Right lung (tissue), 5 donors: Measurements from ENCODE around the gene RENBP. TPM values are rescaled to one million over a fixed set of nuclear protein-coding genes. Genes with fewer than 3 reads are reported as not detected.

Source experiments
- DNase-seq, 2 donors: peaks; one replicate each; pipeline ENCODE4 v3.0.0-alpha.2; 2013
- polyA plus RNA-seq, 5 donors: library from polyadenylated mRNA; unstranded; fragments of 120-200 nt; gene quantifications; one replicate each; pipeline versions ENCODE4 v1.2.1 to v1.2.3, GENCODE V29; 2013; ENCODE audit warnings: inconsistent platforms in 1 of 5, low replicate concordance in 1 of 5; ENCODE audit not compliant: insufficient read length in 5 of 5, insufficient read depth in 1 of 5

RENBP gene
- polyA plus RNA-seq, 5 donors = 4.1 to 7.8 (median 6.3) TPM

GRCh38 chrX:153971450-153972367, 27.3 kb upstream of the RENBP start, which contains the start of gene HCFC1:
Gene HCFC1 (minus strand): TSS chrX:153971818. CDS start chrX:153970840, 978 bp downstream.
- peak; percentile 95 for DNase-seq

- DNase-seq = peak; percentile 90 to 91
Observed at GRCh38 chrX:153971124-153971449, 26.6 kb upstream of the RENBP start.

- DNase-seq = peak; percentile 61 to 65
Observed at GRCh38 chrX:153970357-153971123, 26.1 kb upstream of the RENBP start.

GRCh38 chrX:153969904-153970356, 25.5 kb upstream of the RENBP start:
- DNase-seq = peak; percentile 52 to 64

GRCh38 chrX:153969125-153969903, 24.9 kb upstream of the RENBP start:
- DNase-seq = no peak

GRCh38 chrX:153968754-153969124, 24.3 kb upstream of the RENBP start:
- DNase-seq = no peak

- DNase-seq = no peak
Observed at GRCh38 chrX:153968255-153968654, 23.8 kb upstream of the RENBP start.

- no peak for DNase-seq
Observed at GRCh38 chrX:153967536-153968224, 23.2 kb upstream of the RENBP start.

GRCh38 chrX:153966841-153967535, 22.5 kb upstream of the RENBP start:
- no peak for DNase-seq

- DNase-seq = no peak
Observed at GRCh38 chrX:153966283-153966688, 21.8 kb upstream of the RENBP start.

- DNase-seq = no peak
Observed at GRCh38 chrX:153965406-153965805, 21.0 kb upstream of the RENBP start.

GRCh38 chrX:153964105-153964504, 19.7 kb upstream of the RENBP start:
- no peak for DNase-seq

GRCh38 chrX:153963546-153963945, 19.1 kb upstream of the RENBP start:
- no peak for DNase-seq

- DNase-seq = no peak
Observed at GRCh38 chrX:153961292-153961691, 16.8 kb upstream of the RENBP start.

- DNase-seq = no peak
Observed at GRCh38 chrX:153960786-153961185, 16.3 kb upstream of the RENBP start.

- no peak for DNase-seq
Observed at GRCh38 chrX:153960077-153960476, 15.6 kb upstream of the RENBP start.

- DNase-seq = no peak
Observed at GRCh38 chrX:153959649-153960048, 15.2 kb upstream of the RENBP start.

GRCh38 chrX:153958605-153959004, 14.2 kb upstream of the RENBP start:
- DNase-seq = no peak

- DNase-seq = no peak
Observed at GRCh38 chrX:153957224-153957623, 12.8 kb upstream of the RENBP start.

- no peak for DNase-seq
Observed at GRCh38 chrX:153956044-153956907, 11.8 kb upstream of the RENBP start.
